Measurements from ENCODE around the gene PGR.

The PGR gene

DNA sequence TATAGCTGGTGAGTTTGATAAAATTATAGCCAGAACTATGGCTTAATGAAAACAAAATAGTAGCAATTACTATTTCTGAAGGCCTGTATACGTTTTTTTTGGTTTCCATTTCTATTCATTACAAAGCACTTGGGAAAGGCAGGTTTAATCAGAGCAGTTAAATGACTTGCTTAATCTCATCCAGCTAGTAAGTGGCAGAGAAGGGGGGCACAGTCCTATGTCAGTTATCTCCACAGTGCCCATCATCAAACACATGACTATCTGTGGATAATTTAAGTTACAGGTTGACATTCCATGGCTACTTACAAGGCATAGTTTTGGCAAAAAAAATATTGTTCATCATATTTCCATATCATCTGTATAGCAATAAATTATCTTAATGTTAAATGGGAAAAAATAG lies 93.7 kb downstream of the PGR start:
- Histone ChIP-seq H3K36me3 (no peaks in the 10 kb centered on the region), H3K27me3 (no peaks in the 10 kb centered on the region), H3K9me3 (no peaks in the 10 kb centered on the region), H3K27ac (no peak overlapping the region), H3K4me3 (ENCODE audit: low read depth in 1 of 2, low read length in 1 of 2) (no peak overlapping the region), H3K4me1 (ENCODE audit: control insufficient read depth in 1 of 2, insufficient read depth in 1 of 2, low read depth in 1 of 2, low read length in 1 of 2) (no peaks in the 10 kb centered on the region)
- TF ChIP-seq, protein P1, sequence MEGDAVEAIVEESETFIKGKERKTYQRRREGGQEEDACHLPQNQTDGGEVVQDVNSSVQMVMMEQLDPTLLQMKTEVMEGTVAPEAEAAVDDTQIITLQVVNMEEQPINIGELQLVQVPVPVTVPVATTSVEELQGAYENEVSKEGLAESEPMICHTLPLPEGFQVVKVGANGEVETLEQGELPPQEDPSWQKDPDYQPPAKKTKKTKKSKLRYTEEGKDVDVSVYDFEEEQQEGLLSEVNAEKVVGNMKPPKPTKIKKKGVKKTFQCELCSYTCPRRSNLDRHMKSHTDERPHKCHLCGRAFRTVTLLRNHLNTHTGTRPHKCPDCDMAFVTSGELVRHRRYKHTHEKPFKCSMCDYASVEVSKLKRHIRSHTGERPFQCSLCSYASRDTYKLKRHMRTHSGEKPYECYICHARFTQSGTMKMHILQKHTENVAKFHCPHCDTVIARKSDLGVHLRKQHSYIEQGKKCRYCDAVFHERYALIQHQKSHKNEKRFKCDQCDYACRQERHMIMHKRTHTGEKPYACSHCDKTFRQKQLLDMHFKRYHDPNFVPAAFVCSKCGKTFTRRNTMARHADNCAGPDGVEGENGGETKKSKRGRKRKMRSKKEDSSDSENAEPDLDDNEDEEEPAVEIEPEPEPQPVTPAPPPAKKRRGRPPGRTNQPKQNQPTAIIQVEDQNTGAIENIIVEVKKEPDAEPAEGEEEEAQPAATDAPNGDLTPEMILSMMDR (IDR thresholded peaks at IDR 0.05), result no peak

DNA sequence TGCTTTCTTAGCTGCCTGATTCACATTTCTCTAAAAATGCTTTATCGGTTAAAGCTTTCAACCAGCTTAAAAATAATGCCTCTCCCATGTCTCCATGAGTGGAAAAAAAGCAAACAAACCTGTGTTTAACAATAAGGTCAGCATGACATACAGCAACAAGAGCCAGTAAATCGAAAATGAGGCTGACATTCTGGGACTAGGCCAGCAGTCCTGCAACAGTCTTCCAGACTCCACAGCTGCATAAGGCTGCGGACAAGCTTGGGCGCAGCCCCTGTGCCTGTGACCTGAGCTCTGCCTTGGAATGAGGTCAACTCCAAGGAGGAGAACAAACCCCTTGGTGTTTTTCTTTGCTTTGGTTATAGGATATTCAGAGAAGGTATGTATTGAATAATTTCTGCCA lies 95.5 kb downstream of the PGR start:
- TF ChIP-seq, protein P1 (IDR thresholded peaks at IDR 0.05), result no peak
- Histone ChIP-seq H3K4me3 (ENCODE audit: low read depth in 1 of 2, low read length in 1 of 2) (no peak overlapping the region), H3K9me3 (no peaks in the 10 kb centered on the region), H3K27ac (no peak overlapping the region), H3K4me1 (ENCODE audit: control insufficient read depth in 1 of 2, insufficient read depth in 1 of 2, low read depth in 1 of 2, low read length in 1 of 2) (no peaks in the 10 kb centered on the region), H3K27me3 (no peaks in the 10 kb centered on the region), H3K36me3 (no peaks in the 10 kb centered on the region)

DNA sequence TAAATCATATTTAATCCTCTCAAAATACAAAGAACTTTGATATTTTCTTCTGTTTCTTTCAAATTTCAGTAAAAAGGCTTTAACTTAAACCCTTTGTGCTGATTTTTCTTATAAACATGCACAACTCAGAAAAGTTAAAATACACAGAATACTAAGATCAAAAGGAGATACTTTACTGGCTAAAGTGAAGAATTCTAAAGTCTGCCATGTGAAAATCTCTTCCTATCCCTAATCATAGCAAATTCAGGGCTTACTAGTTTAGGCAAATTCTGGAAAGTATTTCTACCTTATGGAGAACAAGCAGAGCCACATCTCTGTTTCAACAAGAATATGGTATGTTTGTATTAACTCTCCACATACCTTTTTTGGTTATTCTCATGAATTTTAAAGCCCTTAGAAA lies 96.6 kb downstream of the PGR start:
- no peak overlapping the region for H3K27ac ChIP-seq
- TF ChIP-seq, protein P1 (IDR thresholded peaks at IDR 0.05), result no peak

DNA sequence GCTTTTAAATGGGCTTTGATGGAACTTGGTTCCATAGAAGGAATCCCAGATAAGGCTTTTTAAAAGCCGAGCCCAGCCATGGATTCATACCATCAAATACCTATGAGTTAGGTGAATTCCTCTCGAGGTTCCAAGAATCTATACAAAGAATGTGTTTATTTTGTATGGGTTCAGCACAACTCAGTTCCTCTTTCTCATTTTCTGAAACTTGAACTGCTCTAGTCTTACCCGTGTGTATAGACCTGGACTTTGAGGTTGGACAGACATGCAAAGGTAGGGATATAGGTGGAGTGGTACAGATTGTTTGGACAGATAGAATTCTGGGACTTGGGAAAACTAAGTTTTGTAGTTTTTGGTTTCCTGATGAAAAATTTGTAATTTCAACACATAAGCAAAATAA lies 97.9 kb downstream of the PGR start:
- no peaks in the 10 kb centered on the region for H3K27me3 ChIP-seq
- TF ChIP-seq, protein P1 (IDR thresholded peaks at IDR 0.05), result no peak
- H3K4me3 ChIP-seq (ENCODE audit: low read depth in 1 of 2, low read length in 1 of 2), result no peak overlapping the region
- H3K9me3 ChIP-seq, result no peaks in the 10 kb centered on the region
- no peak overlapping the region for H3K27ac ChIP-seq
- no peaks in the 10 kb centered on the region for H3K4me1 ChIP-seq (ENCODE audit: control insufficient read depth in 1 of 2, insufficient read depth in 1 of 2, low read depth in 1 of 2, low read length in 1 of 2)
- no peaks in the 10 kb centered on the region for H3K36me3 ChIP-seq

More for the DNA sequence above, 96.6 kb downstream of the PGR start:
- no peaks in the 10 kb centered on the region for H3K4me1 ChIP-seq (ENCODE audit: control insufficient read depth in 1 of 2, insufficient read depth in 1 of 2, low read depth in 1 of 2, low read length in 1 of 2)
- H3K4me3 ChIP-seq (ENCODE audit: low read depth in 1 of 2, low read length in 1 of 2), result no peak overlapping the region
- H3K27me3 ChIP-seq, result no peaks in the 10 kb centered on the region
- no peaks in the 10 kb centered on the region for H3K36me3 ChIP-seq
- no peaks in the 10 kb centered on the region for H3K9me3 ChIP-seq

DNA sequence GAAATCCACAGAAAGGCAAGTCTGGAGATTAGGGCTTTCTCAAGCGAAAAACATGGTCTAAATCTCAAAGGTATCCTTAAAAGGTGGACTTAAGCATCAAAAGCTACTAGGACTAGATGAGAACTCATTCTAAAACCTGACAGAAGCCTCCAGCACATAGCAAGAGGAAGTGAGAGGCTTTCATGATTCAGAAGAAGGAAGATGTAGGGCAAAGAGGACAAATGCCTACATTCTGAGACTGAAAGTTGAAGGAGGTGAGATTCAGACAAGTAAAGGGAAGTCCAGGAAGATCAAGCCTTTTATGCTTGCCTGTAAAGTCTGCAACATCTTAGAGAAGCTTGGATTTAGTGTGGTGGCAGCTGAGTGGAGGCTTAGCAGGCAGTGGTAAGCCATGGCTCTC lies 98.9 kb downstream of the PGR start:
- H3K9me3 ChIP-seq, result no peaks in the 10 kb centered on the region
- TF ChIP-seq, protein P1 (IDR thresholded peaks at IDR 0.05), result no peak
- H3K27me3 ChIP-seq, result no peaks in the 10 kb centered on the region
- H3K36me3 ChIP-seq, result no peaks in the 10 kb centered on the region
- H3K4me1 ChIP-seq (ENCODE audit: control insufficient read depth in 1 of 2, insufficient read depth in 1 of 2, low read depth in 1 of 2, low read length in 1 of 2), result no peaks in the 10 kb centered on the region
- no peak overlapping the region for H3K27ac ChIP-seq
- no peak overlapping the region for H3K4me3 ChIP-seq (ENCODE audit: low read depth in 1 of 2, low read length in 1 of 2)

DNA sequence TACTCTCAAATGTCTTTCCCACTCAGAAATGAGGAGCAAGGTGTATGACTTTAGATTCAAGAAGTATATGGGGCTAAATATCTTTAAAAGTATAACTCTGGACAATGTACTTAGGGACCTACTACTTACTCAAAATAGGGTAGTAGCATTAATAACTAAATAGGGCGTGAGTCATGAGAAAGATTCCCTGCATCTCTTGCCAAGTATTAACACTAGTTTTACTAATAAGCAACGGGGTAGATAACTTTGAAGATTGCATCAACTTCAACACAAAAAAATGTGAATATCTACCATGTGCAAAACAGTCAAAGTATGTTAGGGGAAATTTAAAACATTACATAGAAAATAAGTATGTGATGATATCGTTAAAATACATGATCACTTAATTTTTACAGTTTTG lies 99.6 kb downstream of the PGR start:
- H3K9me3 ChIP-seq, result no peaks in the 10 kb centered on the region
- no peaks in the 10 kb centered on the region for H3K27me3 ChIP-seq
- H3K4me1 ChIP-seq (ENCODE audit: control insufficient read depth in 1 of 2, insufficient read depth in 1 of 2, low read depth in 1 of 2, low read length in 1 of 2), result no peaks in the 10 kb centered on the region
- TF ChIP-seq, protein P1 (IDR thresholded peaks at IDR 0.05), result no peak
- H3K4me3 ChIP-seq (ENCODE audit: low read depth in 1 of 2, low read length in 1 of 2), result no peak overlapping the region
- H3K36me3 ChIP-seq, result no peaks in the 10 kb centered on the region
- no peak overlapping the region for H3K27ac ChIP-seq
